ENCODE measurements around the gene BRD7.

BRD7 gene

GRCh38 chr16:50302472-50303005 is 66.2 kb downstream of the BRD7 start:
- no peak for DNase-seq

GRCh38 chr16:50301626-50302471 is 66.9 kb downstream of the BRD7 start:
- peak; percentile 76 for DNase-seq

GRCh38 chr16:50300942-50301625 is 67.7 kb downstream of the BRD7 start:
- no peak for DNase-seq

GRCh38 chr16:50299508-50300105 is 69.2 kb downstream of the BRD7 start:
- no peak for DNase-seq

- no peak for DNase-seq
Observed at GRCh38 chr16:50298591-50299507, 69.9 kb downstream of the BRD7 start.

GRCh38 chr16:50298075-50298460 is 70.7 kb downstream of the BRD7 start:
- DNase-seq, result no peak

GRCh38 chr16:50297301-50298074 is 71.3 kb downstream of the BRD7 start:
- DNase-seq, result no peak

GRCh38 chr16:50296807-50297206 is 72.0 kb downstream of the BRD7 start:
- no peak for DNase-seq

GRCh38 chr16:50295541-50296132 is 73.2 kb downstream of the BRD7 start:
- DNase-seq, result no peak

- no peak for DNase-seq
Observed at GRCh38 chr16:50294955-50295354, 73.8 kb downstream of the BRD7 start.

- no peak for DNase-seq
Observed at GRCh38 chr16:50293994-50294855, 74.6 kb downstream of the BRD7 start.

GRCh38 chr16:50293041-50293783 is 75.6 kb downstream of the BRD7 start:
- DNase-seq, result no peak

GRCh38 chr16:50292566-50292948 is 76.2 kb downstream of the BRD7 start:
- no peak for DNase-seq

- no peak for DNase-seq
Observed at GRCh38 chr16:50291719-50292565, 76.8 kb downstream of the BRD7 start.

GRCh38 chr16:50290856-50291255 is 77.9 kb downstream of the BRD7 start:
- no peak for DNase-seq

GRCh38 chr16:50289950-50290764 is 78.6 kb downstream of the BRD7 start:
- no peak for DNase-seq

- no peak for DNase-seq
Observed at GRCh38 chr16:50288920-50289319, 79.9 kb downstream of the BRD7 start.

GRCh38 chr16:50288026-50288425 is 80.8 kb downstream of the BRD7 start:
- DNase-seq, result no peak

Measured in NCI-H226 (cell line).